HG03457 (cell line): ENCODE data around the gene LRRC4C.

Experiments
- ATAC-seq: cut with Tn5 transposase; IDR thresholded peaks from one replicate; pipeline ENCODE4 v1.9.1; 2021; ENCODE audit warnings: moderate number of reproducible peaks; ENCODE audit not compliant: unreplicated experiment

The LRRC4C gene

GRCh38 chr11:41419901-41420300, 39.6 kb downstream of the LRRC4C start:
- no peak for ATAC-seq

GRCh38 chr11:41414771-41415440, 44.5 kb downstream of the LRRC4C start:
- ATAC-seq = no peak

- no peak for ATAC-seq
Observed at GRCh38 chr11:41413843-41414242, 45.6 kb downstream of the LRRC4C start.

GRCh38 chr11:41405812-41406211, 53.6 kb downstream of the LRRC4C start:
- no peak for ATAC-seq

GRCh38 chr11:41404109-41404508, 55.3 kb downstream of the LRRC4C start:
- no peak for ATAC-seq

GRCh38 chr11:41403458-41403857, 56.0 kb downstream of the LRRC4C start:
- ATAC-seq = no peak

- no peak for ATAC-seq
Observed at GRCh38 chr11:41400819-41401382, 58.6 kb downstream of the LRRC4C start.

GRCh38 chr11:41400124-41400523, 59.3 kb downstream of the LRRC4C start:
- ATAC-seq = no peak

GRCh38 chr11:41399323-41399722, 60.1 kb downstream of the LRRC4C start:
- no peak for ATAC-seq

GRCh38 chr11:41398175-41398574, 61.3 kb downstream of the LRRC4C start:
- no peak for ATAC-seq

GRCh38 chr11:41394521-41395195, 64.8 kb downstream of the LRRC4C start:
- ATAC-seq = no peak

- no peak for ATAC-seq
Observed at GRCh38 chr11:41392596-41392995, 66.9 kb downstream of the LRRC4C start.

GRCh38 chr11:41389623-41390130, 69.8 kb downstream of the LRRC4C start:
- ATAC-seq = no peak

- ATAC-seq = no peak
Observed at GRCh38 chr11:41384329-41384728, 75.1 kb downstream of the LRRC4C start.

- ATAC-seq = no peak
Observed at GRCh38 chr11:41383768-41384167, 75.7 kb downstream of the LRRC4C start.

GRCh38 chr11:41382927-41383326, 76.5 kb downstream of the LRRC4C start:
- no peak for ATAC-seq

- no peak for ATAC-seq
Observed at GRCh38 chr11:41379084-41379483, 80.4 kb downstream of the LRRC4C start.

GRCh38 chr11:41377709-41378394, 81.6 kb downstream of the LRRC4C start:
- ATAC-seq = no peak

GRCh38 chr11:41351825-41352224, 107.6 kb downstream of the LRRC4C start:
- no peak for ATAC-seq

- ATAC-seq = no peak
Observed at GRCh38 chr11:41346042-41346441, 113.4 kb downstream of the LRRC4C start.
